ENCODE results near the gene IQCF2.

GRCh38 chr3:51862886-51863285 lies 1.5 kb downstream of the IQCF2 start:
- TF ChIP-seq CTCF (conservative IDR thresholded peaks at IDR 0.05; ENCODE audit: low read depth, low read length) (no peak), EZH2 (IDR thresholded peaks at IDR 0.05; ENCODE audit: borderline replicate concordance, low read depth, low read length, poor library complexity, severe bottlenecking) (no peak)
